HG02852 (cell line): ENCODE measurements around the gene CCDC197.

Experiments
- ATAC-seq: cut with Tn5 transposase; IDR thresholded peaks from one replicate; pipeline ENCODE4 v1.9.1; 2021; ENCODE audit warnings: mild to moderate bottlenecking, moderate library complexity; ENCODE audit not compliant: unreplicated experiment

Gene CCDC197

GRCh38 chr14:94022532-94023411 is 25.7 kb downstream of the CCDC197 start:
- ATAC-seq, result no peak

- no peak for ATAC-seq
Observed at GRCh38 chr14:94024549-94024948, 27.4 kb downstream of the CCDC197 start.

GRCh38 chr14:94025720-94026119 is 28.6 kb downstream of the CCDC197 start:
- ATAC-seq, result no peak

- peak; percentile 99 for ATAC-seq
Observed at GRCh38 chr14:94026173-94026888, 29.2 kb downstream of the CCDC197 start, which contains the start of gene OTUB2. OTUB2 (plus strand) TSS chr14:94026340; CDS start chr14:94026538, 198 bp downstream.

- ATAC-seq, result no peak
Observed at GRCh38 chr14:94026889-94027469, 29.9 kb downstream of the CCDC197 start.

GRCh38 chr14:94027566-94028449 is 30.7 kb downstream of the CCDC197 start:
- no peak for ATAC-seq

GRCh38 chr14:94028450-94028826 is 31.3 kb downstream of the CCDC197 start:
- no peak for ATAC-seq

- no peak for ATAC-seq
Observed at GRCh38 chr14:94029265-94029664, 32.2 kb downstream of the CCDC197 start.

GRCh38 chr14:94029671-94030203 is 32.6 kb downstream of the CCDC197 start:
- ATAC-seq, result no peak

GRCh38 chr14:94030571-94030970 is 33.5 kb downstream of the CCDC197 start:
- no peak for ATAC-seq

- ATAC-seq, result no peak
Observed at GRCh38 chr14:94031161-94031882, 34.2 kb downstream of the CCDC197 start.

- ATAC-seq, result no peak
Observed at GRCh38 chr14:94031883-94032279, 34.8 kb downstream of the CCDC197 start.

GRCh38 chr14:94034886-94035285 is 37.8 kb downstream of the CCDC197 start:
- ATAC-seq, result no peak

- peak; percentile 86 for ATAC-seq
Observed at GRCh38 chr14:94036313-94037167, 39.4 kb downstream of the CCDC197 start.

- ATAC-seq, result no peak
Observed at GRCh38 chr14:94037954-94038353, 40.9 kb downstream of the CCDC197 start.

GRCh38 chr14:94038510-94038909 is 41.4 kb downstream of the CCDC197 start:
- no peak for ATAC-seq

GRCh38 chr14:94038921-94039629 is 42.0 kb downstream of the CCDC197 start:
- ATAC-seq, result no peak

GRCh38 chr14:94040247-94040646 is 43.1 kb downstream of the CCDC197 start:
- no peak for ATAC-seq
